ENCODE measurements around the gene PRKCA. TPM values are rescaled to one million over a fixed set of nuclear protein-coding genes. Genes with fewer than 3 reads are reported as not detected.

PRKCA gene
- total and polyA plus RNA-seq, 9 of the 15 experiments (the other 6 are each of a cell fraction or from before 2014, with no cell fraction given), result 3.2 to 33.0 (median 17.8) TPM

GRCh38 chr17:66386498-66387351, 84.3 kb downstream of the PRKCA start:
- H3K27ac ChIP-seq (ENCODE audit: extremely low read depth, low read depth, low read length), result no peak overlapping the region
- no peak overlapping the region for H3K4me3 ChIP-seq
- no peak for DNase-seq (ENCODE audit: extremely low read depth in 1 of 4, low spot score in 3 of 4)
- no peaks in the 10 kb centered on the region for H3K36me3 ChIP-seq (ENCODE audit: control insufficient read depth, insufficient read depth, low read length)
- no peak for ATAC-seq
- H2AFZ ChIP-seq (ENCODE audit: low read depth, low read length), result no peak overlapping the region
- intact Hi-C loops (cut with micrococcal nuclease), result no loop called here
- H3K27me3 ChIP-seq (ENCODE audit: control insufficient read depth in 2 of 2, insufficient read depth in 2 of 2, low read length in 2 of 2), result no peaks in the 10 kb centered on the region
- 6% methylated on average over 2 of the region's 2 CpGs for WGBS (ENCODE audit: insufficient coverage, low coverage, missing lambda C conversion rate)
- H3K9ac ChIP-seq (ENCODE audit: insufficient read depth in 1 of 2, low read depth in 2 of 2, low read length in 2 of 2), result no peak overlapping the region
- peaks cover 11% of the 10 kb centered on the region; the same call in 2 of the 3 replicates for H3K79me2 ChIP-seq (ENCODE audit: control insufficient read depth, insufficient read depth, low read length)
- peak; percentile 32 for FAIRE-seq
- in situ Hi-C loops (cut with MboI), result no loop called here
- no peaks in the 10 kb centered on the region for H3K9me1 ChIP-seq (ENCODE audit: control insufficient read depth, insufficient read depth, low read length)
- no peak overlapping the region for H3K4me2 ChIP-seq (ENCODE audit: insufficient read depth, low read length)
- H3K9me3 ChIP-seq (replicated peaks; ENCODE audit: control insufficient read depth, insufficient read depth, low read depth, low read length), result no peaks in the 10 kb centered on the region
- BruUV-seq (replicated peaks), result no TSS peak
- ChIA-PET POLR2A (no interaction called here), CTCF (ENCODE audit: low intra/inter-chr PET ratio) (no interaction called here)
- peaks cover 0 to 7% of the 10 kb centered on the region in 2 experiments; a peak in 1 of 5 replicates for H3K4me1 ChIP-seq (replicated peaks in 1 of 2; ENCODE audit: control insufficient read depth in 2 of 2, insufficient read depth in 2 of 2, low read length in 2 of 2)
- no peaks in the 10 kb centered on the region; the same call in 1 of the 2 replicates for H4K20me1 ChIP-seq (replicated peaks; ENCODE audit: control insufficient read depth, insufficient read depth, low read length)
- no peak for TF ChIP-seq ZNF584 (CRISPR knock-in tag; IDR thresholded peaks at IDR 0.05; ENCODE audit: low read depth)
- no peak for TF ChIP-seq MAFG (tag; conservative IDR thresholded peaks at IDR 0.05)
- no peak for TF ChIP-seq CEBPG (CRISPR knock-in tag; IDR thresholded peaks at IDR 0.05)
- TF ChIP-seq CEBPG (tag; conservative IDR thresholded peaks at IDR 0.05 in 1 of 2, IDR thresholded peaks at IDR 0.05 in 1 of 2), result no peak
- no peak for TF ChIP-seq ZKSCAN1 (IDR thresholded peaks at IDR 0.05; ENCODE audit: low read depth, low read length)
- TF ChIP-seq, protein P1, sequence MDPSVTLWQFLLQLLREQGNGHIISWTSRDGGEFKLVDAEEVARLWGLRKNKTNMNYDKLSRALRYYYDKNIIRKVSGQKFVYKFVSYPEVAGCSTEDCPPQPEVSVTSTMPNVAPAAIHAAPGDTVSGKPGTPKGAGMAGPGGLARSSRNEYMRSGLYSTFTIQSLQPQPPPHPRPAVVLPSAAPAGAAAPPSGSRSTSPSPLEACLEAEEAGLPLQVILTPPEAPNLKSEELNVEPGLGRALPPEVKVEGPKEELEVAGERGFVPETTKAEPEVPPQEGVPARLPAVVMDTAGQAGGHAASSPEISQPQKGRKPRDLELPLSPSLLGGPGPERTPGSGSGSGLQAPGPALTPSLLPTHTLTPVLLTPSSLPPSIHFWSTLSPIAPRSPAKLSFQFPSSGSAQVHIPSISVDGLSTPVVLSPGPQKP (CRISPR knock-in tag; IDR thresholded peaks at IDR 0.05), result no peak
- TF ChIP-seq MYNN (IDR thresholded peaks at IDR 0.05), result no peak
- no peak for TF ChIP-seq MYNN (CRISPR knock-in tag; IDR thresholded peaks at IDR 0.05)
- no peak for TF ChIP-seq CBX3 (IDR thresholded peaks at IDR 0.05; ENCODE audit: borderline replicate concordance in 1 of 2, low read length in 2 of 2)
- no peak for TF ChIP-seq ESRRB (CRISPR knock-in tag; IDR thresholded peaks at IDR 0.05; ENCODE audit: borderline replicate concordance)
- no peak for TF ChIP-seq IRF9 (tag; IDR thresholded peaks at IDR 0.05)
- TF ChIP-seq XRCC4 (IDR thresholded peaks at IDR 0.05; ENCODE audit: extremely low read depth, insufficient read depth, insufficient read length), result no peak
- no peak for TF ChIP-seq NFE2L1 (tag; IDR thresholded peaks at IDR 0.05; ENCODE audit: borderline replicate concordance, low read depth)
- no peak for TF ChIP-seq DMBX1 (CRISPR knock-in tag; IDR thresholded peaks at IDR 0.05; ENCODE audit: borderline replicate concordance)

Measured in K562 (cell line).